Epithelial cell of proximal tubule (primary cell): ENCODE data around the gene MAP3K1. TPM values are rescaled to one million over a fixed set of nuclear protein-coding genes. Genes with fewer than 3 reads are reported as not detected.

Experiments
- DNase-seq: peaks from one replicate; pipeline ENCODE4 v3.0.0-alpha.2; 2011; ENCODE audit warnings: low read depth
- H3K4me3 ChIP-seq: 2 replicates; pipeline ENCODE4 v1.5.1; 2011; ENCODE audit warnings: low read depth, mild to moderate bottlenecking, low read length
- total RNA-seq: library from RNA; depleted of rRNA; stranded (reverse); fragments of >200 nt; gene quantifications from 2 replicates; pipeline ENCODE4 v1.2.3, GENCODE V29; 2015
- TF ChIP-seq, protein P1 (sequence below): conservative IDR thresholded peaks from 2 replicates; pipeline ENCODE4 v1.5.1; 2012; ENCODE audit warnings: low read depth, mild to moderate bottlenecking, low read length

Gene MAP3K1
- total RNA-seq, 1 donor from 2014 or later: 20.1 TPM

DNA sequence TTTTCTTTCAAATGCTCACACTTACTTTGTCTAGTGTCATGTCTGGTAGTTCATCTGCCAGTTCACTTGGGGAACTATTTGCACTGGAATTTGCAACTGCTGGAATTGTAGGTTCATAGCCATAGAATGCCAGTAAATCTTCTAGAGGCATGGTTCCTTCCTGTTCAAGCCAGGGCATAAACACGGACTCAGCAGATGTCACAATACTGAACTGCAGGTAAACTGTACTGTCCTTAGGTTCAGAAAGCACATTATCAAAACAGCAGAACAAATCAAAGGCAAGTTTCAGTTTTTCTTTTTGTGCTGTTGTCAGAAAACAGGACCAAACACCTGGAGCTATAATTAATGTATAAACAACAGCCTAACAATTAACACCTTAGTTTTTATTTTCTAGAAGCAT, 123.5 kb downstream of the MAP3K1 start:
- TF ChIP-seq, protein P1, sequence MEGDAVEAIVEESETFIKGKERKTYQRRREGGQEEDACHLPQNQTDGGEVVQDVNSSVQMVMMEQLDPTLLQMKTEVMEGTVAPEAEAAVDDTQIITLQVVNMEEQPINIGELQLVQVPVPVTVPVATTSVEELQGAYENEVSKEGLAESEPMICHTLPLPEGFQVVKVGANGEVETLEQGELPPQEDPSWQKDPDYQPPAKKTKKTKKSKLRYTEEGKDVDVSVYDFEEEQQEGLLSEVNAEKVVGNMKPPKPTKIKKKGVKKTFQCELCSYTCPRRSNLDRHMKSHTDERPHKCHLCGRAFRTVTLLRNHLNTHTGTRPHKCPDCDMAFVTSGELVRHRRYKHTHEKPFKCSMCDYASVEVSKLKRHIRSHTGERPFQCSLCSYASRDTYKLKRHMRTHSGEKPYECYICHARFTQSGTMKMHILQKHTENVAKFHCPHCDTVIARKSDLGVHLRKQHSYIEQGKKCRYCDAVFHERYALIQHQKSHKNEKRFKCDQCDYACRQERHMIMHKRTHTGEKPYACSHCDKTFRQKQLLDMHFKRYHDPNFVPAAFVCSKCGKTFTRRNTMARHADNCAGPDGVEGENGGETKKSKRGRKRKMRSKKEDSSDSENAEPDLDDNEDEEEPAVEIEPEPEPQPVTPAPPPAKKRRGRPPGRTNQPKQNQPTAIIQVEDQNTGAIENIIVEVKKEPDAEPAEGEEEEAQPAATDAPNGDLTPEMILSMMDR: no peak
- no peak overlapping the region for H3K4me3 ChIP-seq
- no peak for DNase-seq

DNA sequence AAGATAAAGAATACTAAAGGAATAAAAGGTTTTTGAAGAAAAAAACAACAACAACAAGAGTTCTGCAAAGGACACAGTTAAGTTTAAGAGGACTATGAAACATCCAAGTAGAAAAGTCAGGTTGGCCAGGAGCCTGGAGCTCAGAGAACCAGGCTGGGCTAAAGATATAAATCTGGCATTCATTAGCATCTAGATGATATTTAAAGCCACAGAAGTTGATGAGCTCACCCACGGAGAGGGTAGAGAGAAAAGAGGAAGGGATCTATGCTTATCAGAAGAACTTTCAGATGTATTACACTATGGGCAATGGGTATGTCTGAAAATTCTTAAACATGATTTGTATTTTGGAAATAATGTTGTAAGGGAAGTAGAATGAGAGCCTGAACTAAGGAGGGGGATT, 126.6 kb downstream of the MAP3K1 start:
- TF ChIP-seq, protein P1: no peak
- H3K4me3 ChIP-seq: no peak overlapping the region
- DNase-seq: no peak

Other genes with a start within 250 kb of the MAP3K1 start
- 8.8 and 36.4 TPM in 2 replicates for gene SETD9, start 94.0 kb downstream of the MAP3K1 start, total RNA-seq
- gene MIER3, start 136.6 kb downstream of the MAP3K1 start, total RNA-seq: 18.7 and 26.5 TPM in 2 replicates